OCI-LY7 (cell line): ENCODE measurements around the gene PAQR6. TPM values are rescaled to one million over a fixed set of nuclear protein-coding genes. Genes with fewer than 3 reads are reported as not detected.

ENCODE experiments used
- BruUV-seq: library from RNA; stranded (reverse); fragments of 400-500 nt; replicated peaks from 2 replicates; lab custom pipeline; 2021; lab: Mats Ljungman, UMichigan
- CTCF ChIA-PET: fragments of 300-600 bp; sonication (Branson Sonifier 250); formaldehyde crosslinking; loops from one replicate; lab custom pipeline; 2022; ENCODE audit warnings: antibody characterized with exemption; ENCODE audit not compliant: unreplicated experiment; lab: Charles Lee
- POLR2A ChIA-PET: fragments of 300-600 bp; sonication (Branson Sonifier 250); formaldehyde crosslinking; loops from one replicate; lab custom pipeline; 2022; ENCODE audit warnings: antibody characterized with exemption; lab: Charles Lee
- DNase-seq: peaks from one replicate; pipeline ENCODE4 v3.0.0-alpha.2; 2015; ENCODE audit warnings: low spot score
- H2AFZ ChIP-seq: fragments of 200-600 bp; sonication (generic), shearing (Covaris generic); 2 replicates; pipeline ENCODE4 v1.6.1; 2014; ENCODE audit warnings: mild to moderate bottlenecking, antibody characterized with exemption, low read length, moderate library complexity
- H3K27ac ChIP-seq: fragments of 200-600 bp; sonication (generic); 2 replicates; pipeline ENCODE4 v1.5.1; 2014; ENCODE audit warnings: mixed run types, low read depth, mild to moderate bottlenecking, moderate library complexity, low read length, inconsistent platforms; ENCODE audit not compliant: poor library complexity, severe bottlenecking
- H3K36me3 ChIP-seq: fragments of 200-600 bp; sonication (generic); 2 replicates; pipeline ENCODE4 v1.6.1; 2014; ENCODE audit warnings: mild to moderate bottlenecking, antibody characterized with exemption, low read length, moderate library complexity, mixed read lengths; ENCODE audit not compliant: insufficient read depth
- H3K4me1 ChIP-seq: fragments of 200-600 bp; sonication (generic); 2 replicates; pipeline ENCODE4 v1.5.1; 2014; ENCODE audit warnings: mild to moderate bottlenecking, low read length; ENCODE audit not compliant: insufficient read depth, poor library complexity, severe bottlenecking
- H3K4me2 ChIP-seq: fragments of 200-600 bp; sonication (generic); 2 replicates; pipeline ENCODE4 v1.6.1; 2014; ENCODE audit warnings: mild to moderate bottlenecking, low read length
- H3K4me3 ChIP-seq: fragments of 200-600 bp; sonication (generic); 2 replicates; pipeline ENCODE4 v1.5.1; 2014; ENCODE audit warnings: mild to moderate bottlenecking, low read depth, low read length; ENCODE audit not compliant: poor library complexity, severe bottlenecking
- H3K79me2 ChIP-seq: fragments of 200-600 bp; sonication (generic); 2 replicates; pipeline ENCODE4 v1.6.1; 2016; ENCODE audit warnings: low read depth, mild to moderate bottlenecking, low read length, moderate library complexity, mixed read lengths; ENCODE audit not compliant: insufficient read depth
- H3K9me2 ChIP-seq: fragments of 200-600 bp; sonication (generic); 2 replicates; pipeline ENCODE4 v1.6.1; 2016; ENCODE audit warnings: mild to moderate bottlenecking, low read length, mixed read lengths; ENCODE audit not compliant: insufficient read depth
- H3K9me3 ChIP-seq: fragments of 200-600 bp; sonication (generic); 2 replicates; pipeline ENCODE4 v1.6.1; 2014; ENCODE audit warnings: mild to moderate bottlenecking, mixed run types, low read length, mixed read lengths
- H4K20me1 ChIP-seq: fragments of 200-600 bp; sonication (generic); 2 replicates; pipeline ENCODE4 v1.6.1; 2014; ENCODE audit warnings: mild to moderate bottlenecking, antibody characterized with exemption, low read length, moderate library complexity, mixed read lengths; ENCODE audit not compliant: insufficient read depth
- CTCF ChIP-seq: fragments of 200-600 bp; sonication (generic); conservative IDR thresholded peaks from 2 replicates; pipeline ENCODE4 v1.5.1; 2014; ENCODE audit warnings: mild to moderate bottlenecking, antibody characterized with exemption, low read length, moderate library complexity, mixed read lengths
- EZH2phosphoT487 ChIP-seq: fragments of 200-600 bp; sonication (generic); IDR thresholded peaks from 2 replicates; pipeline ENCODE4 v1.6.1; 2018; ENCODE audit warnings: low read depth, borderline replicate concordance, mild to moderate bottlenecking, mixed run types, antibody characterized with exemption, low read length, moderate library complexity, mixed read lengths
- intact Hi-C: fragments of 100-400 bp; cut with micrococcal nuclease; formaldehyde crosslinking; loops from one replicate; pipeline ENCODE4 v1.10.0; 2022; ENCODE audit not compliant: unreplicated experiment
- total RNA-seq, 2 experiments: library from RNA; depleted of rRNA in 1 of 2; stranded (reverse); fragments of >200 nt in 1 of 2; shearing (Covaris generic) in 1 of 2; gene quantifications; 2 replicates each; pipeline ENCODE4 v1.2.3, GENCODE V29; 2014 to 2022

PAQR6 gene
- total RNA-seq, 2 experiments from 2014 or later: 4.2 to 15.7 TPM

- CTCF ChIA-PET: no interaction called here
- Histone ChIP-seq H3K36me3 (no peaks in the 10 kb centered on the region), H3K4me1 (no peaks in the 10 kb centered on the region), H3K9me3 (no peaks in the 10 kb centered on the region), H3K4me3 (no peak overlapping the region), H3K27ac (no peak overlapping the region), H3K4me2 (no peak overlapping the region), H3K79me2 (no peaks in the 10 kb centered on the region), H2AFZ (no peak overlapping the region), H3K9me2 (no peaks in the 10 kb centered on the region), H4K20me1 (no peaks in the 10 kb centered on the region)
- no peak for DNase-seq
- POLR2A ChIA-PET: no interaction called here
- intact Hi-C loops: no loop called here
- no TSS peak for BruUV-seq
- no peak for TF ChIP-seq CTCF
- TF ChIP-seq EZH2phosphoT487: no peak
Measured at GRCh38 chr1:156293895-156294294, 46.0 kb upstream of the PAQR6 start.

GRCh38 chr1:156293098-156293434, 45.2 kb upstream of the PAQR6 start:
- CTCF ChIA-PET: no interaction called here
- H3K27ac ChIP-seq: no peak overlapping the region
- BruUV-seq: no TSS peak

More at GRCh38 chr1:156293098-156293434, 45.2 kb upstream of the PAQR6 start:
- H4K20me1 ChIP-seq: no peaks in the 10 kb centered on the region
- H3K4me1 ChIP-seq: no peaks in the 10 kb centered on the region
- H3K9me2 ChIP-seq: no peaks in the 10 kb centered on the region
- H3K4me2 ChIP-seq: no peak overlapping the region
- H3K79me2 ChIP-seq: no peaks in the 10 kb centered on the region
- TF ChIP-seq CTCF (no peak), EZH2phosphoT487 (no peak)
- no peaks in the 10 kb centered on the region for H3K36me3 ChIP-seq
- no peak for DNase-seq
- intact Hi-C loops: no loop called here
- H2AFZ ChIP-seq: no peak overlapping the region
- H3K9me3 ChIP-seq: no peaks in the 10 kb centered on the region
- POLR2A ChIA-PET: no interaction called here
- H3K4me3 ChIP-seq: no peak overlapping the region
